ENCODE data around the gene USH1G. TPM values are rescaled to one million over a fixed set of nuclear protein-coding genes. Genes with fewer than 3 reads are reported as not detected.

USH1G gene
- total and polyA plus RNA-seq, 2 of the 13 experiments (the other 11 are each of a cell fraction or from before 2014, with no cell fraction given), result 0.04 TPM; not detected in 1

DNA sequence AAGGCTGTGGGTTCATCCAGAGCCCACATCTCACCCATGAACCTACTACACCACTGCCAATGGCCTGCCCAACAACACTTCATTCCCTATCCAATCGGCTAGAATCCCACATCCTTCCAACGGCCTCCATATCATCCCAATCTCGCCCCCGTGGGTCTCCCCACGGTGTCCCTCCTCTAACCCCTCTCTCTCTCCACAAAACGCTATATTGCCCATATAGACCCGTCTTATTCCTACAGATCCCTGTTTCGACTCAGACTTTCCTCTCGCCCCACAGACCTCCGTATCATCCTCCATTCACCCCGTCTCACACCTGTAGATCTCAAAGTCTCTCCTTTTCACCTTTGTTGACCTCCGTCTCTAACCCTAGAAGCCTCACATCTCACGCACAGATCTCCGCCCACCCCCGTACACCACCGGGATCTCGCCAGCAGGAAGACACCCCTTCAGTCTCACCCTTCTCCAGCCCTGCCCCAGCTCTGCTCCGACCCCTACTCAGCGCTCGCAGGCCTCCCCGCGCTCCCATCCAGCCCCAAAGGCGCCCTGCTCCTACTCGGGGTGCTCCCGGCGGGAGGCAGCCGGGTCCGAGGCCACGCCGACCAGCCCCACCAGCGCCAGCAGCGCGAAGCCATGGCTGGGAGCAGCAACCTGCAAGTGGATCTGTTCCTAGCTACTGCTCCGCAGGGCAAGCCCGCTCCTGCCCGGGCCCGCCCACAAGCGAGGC, 50.6 kb downstream of the USH1G start, which contains the start of gene FDXR (continued):
- no peak for TF ChIP-seq ZNF101 (CRISPR knock-in tag; IDR thresholded peaks at IDR 0.05; ENCODE audit: borderline replicate concordance, low read depth)
- TF ChIP-seq, protein P1, sequence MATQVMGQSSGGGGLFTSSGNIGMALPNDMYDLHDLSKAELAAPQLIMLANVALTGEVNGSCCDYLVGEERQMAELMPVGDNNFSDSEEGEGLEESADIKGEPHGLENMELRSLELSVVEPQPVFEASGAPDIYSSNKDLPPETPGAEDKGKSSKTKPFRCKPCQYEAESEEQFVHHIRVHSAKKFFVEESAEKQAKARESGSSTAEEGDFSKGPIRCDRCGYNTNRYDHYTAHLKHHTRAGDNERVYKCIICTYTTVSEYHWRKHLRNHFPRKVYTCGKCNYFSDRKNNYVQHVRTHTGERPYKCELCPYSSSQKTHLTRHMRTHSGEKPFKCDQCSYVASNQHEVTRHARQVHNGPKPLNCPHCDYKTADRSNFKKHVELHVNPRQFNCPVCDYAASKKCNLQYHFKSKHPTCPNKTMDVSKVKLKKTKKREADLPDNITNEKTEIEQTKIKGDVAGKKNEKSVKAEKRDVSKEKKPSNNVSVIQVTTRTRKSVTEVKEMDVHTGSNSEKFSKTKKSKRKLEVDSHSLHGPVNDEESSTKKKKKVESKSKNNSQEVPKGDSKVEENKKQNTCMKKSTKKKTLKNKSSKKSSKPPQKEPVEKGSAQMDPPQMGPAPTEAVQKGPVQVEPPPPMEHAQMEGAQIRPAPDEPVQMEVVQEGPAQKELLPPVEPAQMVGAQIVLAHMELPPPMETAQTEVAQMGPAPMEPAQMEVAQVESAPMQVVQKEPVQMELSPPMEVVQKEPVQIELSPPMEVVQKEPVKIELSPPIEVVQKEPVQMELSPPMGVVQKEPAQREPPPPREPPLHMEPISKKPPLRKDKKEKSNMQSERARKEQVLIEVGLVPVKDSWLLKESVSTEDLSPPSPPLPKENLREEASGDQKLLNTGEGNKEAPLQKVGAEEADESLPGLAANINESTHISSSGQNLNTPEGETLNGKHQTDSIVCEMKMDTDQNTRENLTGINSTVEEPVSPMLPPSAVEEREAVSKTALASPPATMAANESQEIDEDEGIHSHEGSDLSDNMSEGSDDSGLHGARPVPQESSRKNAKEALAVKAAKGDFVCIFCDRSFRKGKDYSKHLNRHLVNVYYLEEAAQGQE (IDR thresholded peaks at IDR 0.05; ENCODE audit: borderline replicate concordance in 1 of 2, low read depth in 1 of 2, low read length in 2 of 2), result peak in 1 of 2 experiments; percentile 79; a peak in 1 of 4 replicates
- peak; percentile 95 for TF ChIP-seq ZSCAN21 (CRISPR knock-in tag; IDR thresholded peaks at IDR 0.05; ENCODE audit: borderline replicate concordance)
- TF ChIP-seq MTA1 (CRISPR knock-in tag; IDR thresholded peaks at IDR 0.05; ENCODE audit: borderline replicate concordance), result peak; percentile 67; the same call in 1 of the 2 replicates
- peak; percentile 85 for TF ChIP-seq ZNF781 (CRISPR knock-in tag; IDR thresholded peaks at IDR 0.05; ENCODE audit: borderline replicate concordance, not compliant biosample characterization)
- TF ChIP-seq ZNF274 (CRISPR knock-in tag; IDR thresholded peaks at IDR 0.05), result peak; percentile 91
- 0 out of 2 replicates have a peak, but pooled peaks have one; percentile 7 for TF ChIP-seq ZNF644 (CRISPR knock-in tag; IDR thresholded peaks at IDR 0.05; ENCODE audit: low read depth)
- TF ChIP-seq, protein P2, sequence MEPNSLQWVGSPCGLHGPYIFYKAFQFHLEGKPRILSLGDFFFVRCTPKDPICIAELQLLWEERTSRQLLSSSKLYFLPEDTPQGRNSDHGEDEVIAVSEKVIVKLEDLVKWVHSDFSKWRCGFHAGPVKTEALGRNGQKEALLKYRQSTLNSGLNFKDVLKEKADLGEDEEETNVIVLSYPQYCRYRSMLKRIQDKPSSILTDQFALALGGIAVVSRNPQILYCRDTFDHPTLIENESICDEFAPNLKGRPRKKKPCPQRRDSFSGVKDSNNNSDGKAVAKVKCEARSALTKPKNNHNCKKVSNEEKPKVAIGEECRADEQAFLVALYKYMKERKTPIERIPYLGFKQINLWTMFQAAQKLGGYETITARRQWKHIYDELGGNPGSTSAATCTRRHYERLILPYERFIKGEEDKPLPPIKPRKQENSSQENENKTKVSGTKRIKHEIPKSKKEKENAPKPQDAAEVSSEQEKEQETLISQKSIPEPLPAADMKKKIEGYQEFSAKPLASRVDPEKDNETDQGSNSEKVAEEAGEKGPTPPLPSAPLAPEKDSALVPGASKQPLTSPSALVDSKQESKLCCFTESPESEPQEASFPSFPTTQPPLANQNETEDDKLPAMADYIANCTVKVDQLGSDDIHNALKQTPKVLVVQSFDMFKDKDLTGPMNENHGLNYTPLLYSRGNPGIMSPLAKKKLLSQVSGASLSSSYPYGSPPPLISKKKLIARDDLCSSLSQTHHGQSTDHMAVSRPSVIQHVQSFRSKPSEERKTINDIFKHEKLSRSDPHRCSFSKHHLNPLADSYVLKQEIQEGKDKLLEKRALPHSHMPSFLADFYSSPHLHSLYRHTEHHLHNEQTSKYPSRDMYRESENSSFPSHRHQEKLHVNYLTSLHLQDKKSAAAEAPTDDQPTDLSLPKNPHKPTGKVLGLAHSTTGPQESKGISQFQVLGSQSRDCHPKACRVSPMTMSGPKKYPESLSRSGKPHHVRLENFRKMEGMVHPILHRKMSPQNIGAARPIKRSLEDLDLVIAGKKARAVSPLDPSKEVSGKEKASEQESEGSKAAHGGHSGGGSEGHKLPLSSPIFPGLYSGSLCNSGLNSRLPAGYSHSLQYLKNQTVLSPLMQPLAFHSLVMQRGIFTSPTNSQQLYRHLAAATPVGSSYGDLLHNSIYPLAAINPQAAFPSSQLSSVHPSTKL (CRISPR knock-in tag; IDR thresholded peaks at IDR 0.05), result peak; percentile 54; the same call in 1 of the 2 replicates
- peak; percentile 51; the same call in 1 of the 2 replicates for TF ChIP-seq ONECUT2 (CRISPR knock-in tag; IDR thresholded peaks at IDR 0.05)
- TF ChIP-seq ZNF83 (CRISPR knock-in tag; IDR thresholded peaks at IDR 0.05; ENCODE audit: borderline replicate concordance), result no peak; the same call in 1 of the 2 replicates
- TF ChIP-seq, protein P3, sequence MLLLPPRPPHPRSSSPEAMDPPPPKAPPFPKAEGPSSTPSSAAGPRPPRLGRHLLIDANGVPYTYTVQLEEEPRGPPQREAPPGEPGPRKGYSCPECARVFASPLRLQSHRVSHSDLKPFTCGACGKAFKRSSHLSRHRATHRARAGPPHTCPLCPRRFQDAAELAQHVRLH (CRISPR knock-in tag; IDR thresholded peaks at IDR 0.05; ENCODE audit: borderline replicate concordance, low read depth), result 0 out of 2 replicates have a peak, but pooled peaks have one; percentile 42
- TF ChIP-seq PPARG (CRISPR knock-in tag; conservative IDR thresholded peaks at IDR 0.05), result peak; percentile 35; the same call in 1 of the 2 replicates
- TF ChIP-seq ZNF792 (CRISPR knock-in tag; IDR thresholded peaks at IDR 0.05), result peak; percentile 89; the same call in 1 of the 2 replicates
- TF ChIP-seq, protein P4, sequence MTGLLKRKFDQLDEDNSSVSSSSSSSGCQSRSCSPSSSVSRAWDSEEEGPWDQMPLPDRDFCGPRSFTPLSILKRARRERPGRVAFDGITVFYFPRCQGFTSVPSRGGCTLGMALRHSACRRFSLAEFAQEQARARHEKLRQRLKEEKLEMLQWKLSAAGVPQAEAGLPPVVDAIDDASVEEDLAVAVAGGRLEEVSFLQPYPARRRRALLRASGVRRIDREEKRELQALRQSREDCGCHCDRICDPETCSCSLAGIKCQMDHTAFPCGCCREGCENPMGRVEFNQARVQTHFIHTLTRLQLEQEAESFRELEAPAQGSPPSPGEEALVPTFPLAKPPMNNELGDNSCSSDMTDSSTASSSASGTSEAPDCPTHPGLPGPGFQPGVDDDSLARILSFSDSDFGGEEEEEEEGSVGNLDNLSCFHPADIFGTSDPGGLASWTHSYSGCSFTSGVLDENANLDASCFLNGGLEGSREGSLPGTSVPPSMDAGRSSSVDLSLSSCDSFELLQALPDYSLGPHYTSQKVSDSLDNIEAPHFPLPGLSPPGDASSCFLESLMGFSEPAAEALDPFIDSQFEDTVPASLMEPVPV (CRISPR knock-in tag; IDR thresholded peaks at IDR 0.05), result peak; percentile 89
- TF ChIP-seq NFIC (IDR thresholded peaks at IDR 0.05; ENCODE audit: low read length), result no peak
- 0 out of 2 replicates have a peak, but pooled peaks have one; percentile 85 for TF ChIP-seq GPN1 (CRISPR knock-in tag; IDR thresholded peaks at IDR 0.05; ENCODE audit: borderline replicate concordance)
- TF ChIP-seq ZSCAN9 (CRISPR knock-in tag; IDR thresholded peaks at IDR 0.05; ENCODE audit: borderline replicate concordance), result 0 out of 2 replicates have a peak, but pooled peaks have one; percentile 85
- TF ChIP-seq FOSL1 (CRISPR knock-in tag; IDR thresholded peaks at IDR 0.05; ENCODE audit: borderline replicate concordance), result no peak
- TF ChIP-seq HNRNPK (IDR thresholded peaks at IDR 0.05; ENCODE audit: low read depth, low read length, poor library complexity, severe bottlenecking), result peak; percentile 45

Data from HepG2 (cell line).